ENCODE results near the gene CDH4.
"Not testable (repeated sequence)": the region's sequence is repeated elsewhere in the genome, so short reads cannot be mapped to it uniquely, and the experiment has no call there.

The CDH4 gene

GRCh38 chr20:61424011-61424627 is 172.1 kb downstream of the CDH4 start:
- no peak for DNase-seq

- no peak for DNase-seq
Observed at GRCh38 chr20:61424628-61425420, 172.8 kb downstream of the CDH4 start.

- DNase-seq: not testable (repeated sequence)
Observed at GRCh38 chr20:61425541-61425991, 173.5 kb downstream of the CDH4 start.

DNA sequence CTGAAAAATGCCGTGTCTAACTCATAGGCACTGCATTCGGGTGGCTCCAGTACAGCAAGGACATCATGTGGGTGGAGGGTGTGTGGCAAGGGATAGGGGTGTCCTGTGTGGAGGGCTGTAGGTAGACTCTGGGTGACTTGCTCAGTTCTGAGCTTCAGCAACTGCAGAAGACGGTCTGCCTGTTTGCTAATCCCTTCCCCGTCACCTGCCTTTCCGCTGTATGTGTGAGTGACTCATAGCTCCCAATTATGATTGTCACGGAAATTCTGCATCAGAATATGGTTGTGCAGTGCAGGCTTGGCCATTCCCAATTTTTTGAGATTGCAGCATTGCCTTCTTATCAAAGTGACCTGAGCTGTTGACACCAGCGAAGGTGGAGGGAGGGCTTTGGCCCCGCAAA is 174.3 kb downstream of the CDH4 start:
- DNase-seq: no peak

GRCh38 chr20:61429458-61430227 is 177.6 kb downstream of the CDH4 start:
- DNase-seq: no peak

DNA sequence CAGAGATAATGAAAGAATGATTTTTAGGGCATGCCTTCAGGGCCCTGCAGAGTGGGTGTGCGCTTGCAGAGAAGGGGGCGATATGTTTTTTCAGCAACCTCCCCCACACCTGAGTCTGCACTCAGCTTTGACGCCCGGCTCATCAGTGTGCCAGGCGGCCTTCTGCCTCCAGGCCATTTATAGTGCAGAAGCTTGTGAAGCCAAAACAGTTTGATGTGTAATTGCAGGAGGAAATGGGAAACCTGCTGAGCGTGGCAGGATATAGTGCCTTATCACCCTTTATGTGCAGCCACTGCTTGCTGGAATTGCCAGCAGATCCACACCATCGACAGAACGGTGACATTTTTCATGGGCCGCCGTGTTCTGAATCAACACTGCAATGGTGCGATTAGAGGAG is 178.2 kb downstream of the CDH4 start:
- DNase-seq: no peak

GRCh38 chr20:61433176-61433575 is 181.1 kb downstream of the CDH4 start:
- DNase-seq: no peak

DNA sequence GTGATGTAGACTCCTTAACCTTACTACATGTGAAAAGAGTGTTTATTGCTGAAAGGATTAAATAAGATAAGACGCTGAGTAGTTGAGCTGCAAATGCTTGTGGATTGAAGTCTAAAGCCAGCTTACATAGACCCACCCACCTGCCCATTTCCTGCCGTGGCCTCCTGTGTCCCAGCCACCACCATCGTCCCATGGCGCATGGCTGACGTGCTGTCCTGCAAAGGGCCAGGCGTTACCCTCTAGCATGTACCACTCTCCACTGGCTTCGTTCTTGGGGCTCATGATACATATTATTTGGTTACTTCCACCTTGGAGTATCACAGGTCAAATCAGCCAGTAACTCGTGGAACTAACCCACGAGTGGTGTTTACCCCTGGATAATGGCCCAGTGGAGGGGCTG is 181.8 kb downstream of the CDH4 start:
- DNase-seq: no peak

- no peak for DNase-seq
Observed at GRCh38 chr20:61434341-61434781, 182.3 kb downstream of the CDH4 start.

DNA sequence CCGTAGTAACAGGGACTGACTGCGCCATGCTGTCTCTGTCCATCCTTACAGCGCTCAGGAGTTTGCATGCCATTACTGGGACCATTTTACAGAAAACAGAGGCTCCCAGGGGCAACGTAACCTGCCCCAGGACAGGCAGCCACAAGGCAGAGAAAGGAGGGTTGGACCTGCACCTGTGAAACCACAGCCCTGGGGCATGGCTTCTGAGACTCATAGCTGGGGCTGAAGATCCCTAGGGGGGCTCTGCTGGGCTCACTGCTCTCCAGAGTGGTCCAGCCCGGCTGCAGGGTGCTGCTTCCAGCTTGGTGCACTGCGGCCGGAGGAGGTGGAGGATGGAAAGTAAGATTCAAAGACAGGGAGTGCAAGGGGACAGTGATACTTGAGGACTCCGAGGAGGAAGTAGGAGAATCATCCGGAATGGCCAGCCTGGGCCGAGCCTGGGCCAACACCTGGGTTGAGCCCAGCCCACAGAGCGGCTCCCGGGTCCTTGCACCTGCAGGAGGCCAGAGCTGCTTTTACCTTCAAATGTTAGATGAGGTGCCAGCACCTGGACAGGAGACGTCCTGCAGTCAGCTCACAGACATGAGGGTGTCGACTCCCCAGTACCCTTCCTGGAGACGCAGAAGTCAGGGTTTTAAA is 183.2 kb downstream of the CDH4 start:
- no peak for DNase-seq

- no peak for DNase-seq
Observed at GRCh38 chr20:61435823-61436220, 183.8 kb downstream of the CDH4 start.

GRCh38 chr20:61436283-61436666 is 184.2 kb downstream of the CDH4 start:
- DNase-seq: no peak

DNA sequence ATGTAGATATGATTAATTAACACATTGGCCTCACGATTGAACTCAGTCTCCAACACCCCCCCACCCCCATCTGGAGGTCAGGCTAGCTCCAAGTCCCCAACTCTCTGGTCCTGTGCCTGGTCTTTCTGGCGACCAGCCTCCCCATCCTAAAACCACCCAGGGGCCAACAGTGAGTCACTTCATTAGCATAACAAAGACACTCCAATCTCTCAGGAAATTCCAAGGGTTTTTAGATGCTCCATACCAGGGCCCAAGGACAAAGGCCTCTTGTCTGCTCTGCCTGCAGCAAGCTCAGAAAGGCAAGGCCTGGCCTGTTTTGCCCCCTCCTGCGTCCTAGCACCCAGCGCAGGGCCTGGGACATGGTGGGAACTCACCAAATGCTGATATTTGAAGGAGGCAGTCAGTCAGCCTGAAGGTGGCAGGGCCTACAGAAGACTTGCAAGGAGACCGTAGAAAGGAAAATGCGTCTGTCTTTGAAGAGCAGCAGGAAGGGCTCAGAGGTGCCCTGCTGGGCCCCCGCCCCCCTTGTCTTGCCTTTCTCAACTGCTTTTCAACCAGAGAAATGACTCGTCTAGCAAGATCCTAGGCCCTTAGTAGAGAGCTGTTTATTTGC is 184.7 kb downstream of the CDH4 start:
- DNase-seq: no peak

GRCh38 chr20:61437280-61438206 is 185.5 kb downstream of the CDH4 start:
- no peak for DNase-seq

- DNase-seq: no peak
Observed at GRCh38 chr20:61438285-61438684, 186.2 kb downstream of the CDH4 start.

GRCh38 chr20:61439251-61439650 is 187.2 kb downstream of the CDH4 start:
- no peak for DNase-seq

DNA sequence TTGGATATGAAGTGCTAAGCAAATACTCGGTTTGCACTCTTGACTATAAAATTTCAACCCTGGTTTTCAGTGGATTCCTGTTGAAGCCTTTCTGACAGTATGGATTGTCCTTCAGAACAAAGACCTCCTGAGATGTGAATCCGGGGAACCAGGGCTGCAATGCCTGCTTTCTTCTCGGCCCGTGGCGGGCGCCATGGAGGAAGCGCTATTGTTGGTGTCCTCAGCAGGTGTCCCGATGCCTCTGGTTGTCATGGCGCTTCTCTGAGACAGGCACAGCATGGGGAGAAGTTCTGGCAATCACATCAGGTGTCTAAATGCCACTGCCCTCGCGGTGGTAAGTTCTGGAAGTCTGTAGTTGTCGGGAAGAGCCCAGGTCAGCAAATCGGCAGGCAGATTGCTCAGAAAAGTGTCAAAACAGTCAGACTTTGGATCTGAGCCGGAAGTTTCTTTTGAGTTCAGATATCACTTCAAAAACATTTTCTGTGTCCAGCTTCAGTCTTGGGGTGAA is 188.5 kb downstream of the CDH4 start:
- DNase-seq: no peak

GRCh38 chr20:61441537-61441936 is 189.5 kb downstream of the CDH4 start:
- DNase-seq: no peak

DNA sequence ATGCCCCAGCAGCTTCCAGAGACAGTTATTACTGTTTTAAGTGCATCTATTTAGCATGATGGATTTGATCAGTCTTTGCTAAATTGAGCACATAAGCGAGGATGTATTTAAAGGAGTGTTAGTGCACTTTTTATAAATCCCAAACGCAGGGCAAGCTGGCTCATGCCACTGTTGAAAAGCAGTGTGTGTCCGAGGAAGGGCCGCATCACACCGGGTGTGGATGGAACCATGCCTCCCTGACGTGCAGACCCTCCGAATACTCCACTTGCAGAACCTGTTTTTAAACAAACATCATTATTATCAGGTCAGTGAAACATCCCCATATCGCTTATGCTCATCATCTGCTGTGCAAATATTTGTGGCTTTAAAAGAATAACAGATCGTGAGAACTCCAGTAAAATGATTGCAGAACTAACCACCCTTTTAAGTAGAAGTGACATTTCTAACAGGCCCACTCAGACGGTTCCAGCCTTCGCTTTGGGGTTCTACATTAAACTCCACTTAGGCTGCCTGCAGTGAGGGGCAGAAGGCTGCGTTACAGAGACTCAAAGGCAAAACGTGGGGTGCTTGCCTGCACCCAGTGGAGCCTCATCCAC is 190.1 kb downstream of the CDH4 start:
- no peak for DNase-seq

- no peak for DNase-seq
Observed at GRCh38 chr20:61442718-61443117, 190.7 kb downstream of the CDH4 start.
